Thoracic aorta (tissue), 2 donors: Measurements from ENCODE around the gene TLE5. TPM values are rescaled to one million over a fixed set of nuclear protein-coding genes. Genes with fewer than 3 reads are reported as not detected.
A peak's percentile ranks its signal among the peaks of the same experiment; 100 is the strongest.

ENCODE experiments used
- ATAC-seq: fragments of 150-250 bp; one replicate; pipeline ENCODE4 v1.8.0; 2017; ENCODE audit warnings: low read depth; ENCODE audit not compliant: insufficient number of reproducible peaks, low FRiP score
- DNase-seq: peaks from one replicate; pipeline ENCODE4 v3.0.0-alpha.2; 2020; ENCODE audit warnings: low spot score
- H3K27ac ChIP-seq, 2 donors: fragments of 200-600 bp; sonication (generic); 1 replicate in 1 of 2; 2 replicates in 1 of 2; pipeline ENCODE4 v1.5.1; 2016; ENCODE audit warnings: mild to moderate bottlenecking in 2 of 2, moderate library complexity in 2 of 2
- H3K27me3 ChIP-seq: fragments of 200-600 bp; sonication (generic); replicated peaks from 2 replicates; pipeline ENCODE4 v1.6.0; 2016; ENCODE audit warnings: mild to moderate bottlenecking; ENCODE audit not compliant: insufficient read depth
- H3K36me3 ChIP-seq: fragments of 200-600 bp; sonication (generic); one replicate; pipeline ENCODE4 v1.5.1; 2016
- H3K4me1 ChIP-seq, 2 donors: fragments of 200-600 bp; sonication (generic); 1 replicate in 1 of 2; 2 replicates in 1 of 2; pipeline versions ENCODE4 v1.5.1 to v1.6.0; 2016; ENCODE audit warnings: low read depth in 2 of 2, mild to moderate bottlenecking in 1 of 2; ENCODE audit not compliant: control insufficient read depth in 1 of 2
- H3K4me3 ChIP-seq: fragments of 200-600 bp; sonication (generic); 2 replicates; pipeline ENCODE4 v1.5.1; 2016; ENCODE audit warnings: mild to moderate bottlenecking
- H3K9me3 ChIP-seq: fragments of 200-600 bp; sonication (generic); 2 replicates; pipeline ENCODE4 v1.5.1; 2016
- CTCF ChIP-seq: fragments of 200-600 bp; sonication (generic); IDR thresholded peaks from one replicate; pipeline ENCODE4 v1.5.1; 2019; ENCODE audit warnings: antibody characterized with exemption
- total RNA-seq, 2 donors: library from RNA; depleted of rRNA; stranded (reverse); fragments of >200 nt; gene quantifications; one replicate each; pipeline versions ENCODE4 v1.1.0 to v1.2.3, GENCODE V29; 2016

Gene TLE5
- total RNA-seq, 2 donors from 2014 or later: 346 to 448 TPM

DNA sequence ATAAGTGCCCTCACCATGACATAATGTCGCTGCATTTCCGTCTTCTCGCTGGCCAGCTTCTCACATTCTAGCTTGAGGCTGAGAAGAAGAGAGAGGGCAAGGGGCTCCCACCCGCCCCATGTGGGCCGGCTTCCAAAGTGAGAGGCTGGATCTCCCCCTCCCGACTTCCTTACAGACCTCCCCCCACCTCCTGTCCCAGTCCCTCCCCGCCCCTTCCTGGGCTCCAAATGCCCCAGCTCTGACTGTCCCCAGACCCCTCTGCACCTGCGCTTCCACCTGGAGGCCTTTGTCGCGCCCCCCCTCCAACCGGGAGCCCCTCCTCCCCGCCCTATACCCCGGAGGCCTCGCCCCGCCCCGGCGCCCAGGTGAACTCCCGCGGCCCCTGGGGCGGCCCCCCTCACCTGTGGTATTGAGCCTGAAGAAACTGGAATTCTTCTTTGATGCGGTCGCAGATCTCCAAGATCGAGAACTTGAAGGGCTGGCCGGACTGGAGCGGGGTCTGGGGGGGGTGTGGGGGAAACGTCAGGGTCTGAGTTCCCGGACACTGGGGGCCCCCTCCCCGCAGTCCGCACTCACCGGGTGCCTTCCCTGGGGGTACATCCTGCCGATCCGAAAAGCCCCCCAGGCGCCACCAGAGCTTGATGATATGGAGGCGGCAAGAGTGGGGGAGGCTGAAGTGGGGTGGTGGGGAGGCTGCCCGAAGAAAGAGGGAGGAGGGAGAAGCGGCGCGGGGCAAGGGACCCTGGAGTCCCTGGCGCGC, 33.8 kb downstream of the TLE5 start:
- Histone ChIP-seq H3K4me3 (peak overlapping the region; percentile 82), H3K27ac (peak overlapping the region in 1 of 2 donors; percentile 19), H3K36me3 (no peaks in the 10 kb centered on the region), H3K27me3 (no peaks in the 10 kb centered on the region), H3K4me1 (peaks cover 0 to 17% of the 10 kb centered on the region in 2 donors), H3K9me3 (no peaks in the 10 kb centered on the region)
- ATAC-seq (no peak), DNase-seq (no peak)
- TF ChIP-seq CTCF: no peak

DNA sequence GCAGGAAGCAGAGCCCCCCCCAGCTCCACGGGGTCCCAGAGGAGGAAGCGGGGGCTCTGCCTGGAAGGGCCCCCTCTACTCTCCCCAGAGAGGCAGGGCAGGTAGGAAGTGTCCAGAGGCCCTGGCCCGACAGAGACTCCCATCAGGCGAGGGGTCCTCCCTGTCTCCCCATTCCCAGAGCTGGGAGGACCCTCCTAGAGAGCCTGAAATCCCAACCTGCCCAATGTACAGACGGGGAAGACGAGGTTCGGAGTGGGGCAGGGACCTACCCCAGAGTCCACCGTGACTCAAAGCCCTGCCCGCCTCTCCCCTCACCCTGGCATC, 34.4 kb downstream of the TLE5 start:
- H3K4me1 ChIP-seq: peaks cover 0 to 17% of the 10 kb centered on the region in 2 donors
- no peak overlapping the region for H3K27ac ChIP-seq
- H3K4me3 ChIP-seq: peak overlapping the region; percentile 82
- no peaks in the 10 kb centered on the region for H3K27me3 ChIP-seq
- no peak for DNase-seq
- no peak for ATAC-seq
- no peak for TF ChIP-seq CTCF
- no peaks in the 10 kb centered on the region for H3K9me3 ChIP-seq
- no peaks in the 10 kb centered on the region for H3K36me3 ChIP-seq

- Histone ChIP-seq H3K4me3 (no peak overlapping the region), H3K27ac (no peak overlapping the region), H3K27me3 (no peaks in the 10 kb centered on the region), H3K36me3 (no peaks in the 10 kb centered on the region), H3K4me1 (peaks cover 0 to 17% of the 10 kb centered on the region in 2 donors), H3K9me3 (no peaks in the 10 kb centered on the region)
- DNase-seq (no peak), ATAC-seq (no peak)
- no peak for TF ChIP-seq CTCF
These were observed 35.0 kb downstream of the TLE5 start for GRCh38 chr19:3027292-3027691.

- H3K36me3 ChIP-seq: no peaks in the 10 kb centered on the region
- no peak for TF ChIP-seq CTCF
- H3K9me3 ChIP-seq: no peaks in the 10 kb centered on the region
- no peak overlapping the region for H3K4me3 ChIP-seq
- ATAC-seq (no peak), DNase-seq (no peak)
- H3K27ac ChIP-seq: no peak overlapping the region
- peaks cover 0 to 17% of the 10 kb centered on the region in 2 donors for H3K4me1 ChIP-seq
- H3K27me3 ChIP-seq: no peaks in the 10 kb centered on the region
These were observed 35.5 kb downstream of the TLE5 start for GRCh38 chr19:3026768-3027167.

DNA sequence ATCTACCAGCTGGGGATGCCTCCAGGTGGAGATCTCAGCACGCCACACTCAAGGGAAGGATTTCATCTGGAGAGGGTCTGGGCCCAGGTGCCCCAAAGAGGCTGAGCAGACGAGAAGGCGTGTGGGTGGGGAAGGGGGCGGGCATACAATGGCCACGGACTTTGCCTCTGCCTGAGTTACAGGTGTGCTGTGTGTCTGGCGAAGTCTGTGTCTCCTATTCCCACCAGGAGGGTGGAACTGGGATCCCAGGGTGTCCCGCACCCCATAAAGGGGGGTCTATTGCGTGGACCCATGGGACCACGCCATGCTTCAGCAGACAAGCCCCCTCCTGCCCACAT, 36.8 kb downstream of the TLE5 start:
- no peak for TF ChIP-seq CTCF
- no peaks in the 10 kb centered on the region for H3K27me3 ChIP-seq
- H3K4me1 ChIP-seq: peaks cover 0 to 17% of the 10 kb centered on the region in 2 donors

More for the DNA sequence above, 36.8 kb downstream of the TLE5 start:
- ATAC-seq (no peak), DNase-seq (no peak)
- no peak overlapping the region for H3K4me3 ChIP-seq
- H3K36me3 ChIP-seq: no peaks in the 10 kb centered on the region
- H3K9me3 ChIP-seq: no peaks in the 10 kb centered on the region
- no peak overlapping the region for H3K27ac ChIP-seq
